K562 (cell line): ENCODE measurements around the gene SEC16A. TPM values are rescaled to one million over a fixed set of nuclear protein-coding genes. Genes with fewer than 3 reads are reported as not detected.
A peak's percentile ranks its signal among the peaks of the same experiment; 100 is the strongest.

Experiments
- ATAC-seq: fragments of 200-7000 bp; cut with Tn5 transposase; 3 replicates; pipeline ENCODE4 v1.9.1; 2020; ENCODE audit warnings: moderate library complexity
- BruUV-seq: library from RNA; stranded (reverse); fragments of 400-500 nt; replicated peaks from 2 replicates; lab custom pipeline; 2021; lab: Mats Ljungman, UMichigan
- CTCF ChIA-PET: fragments of 300-600 bp; formaldehyde crosslinking; extraction: SDS; loops from one replicate; lab custom pipeline; 2021; ENCODE audit warnings: low intra/inter-chr PET ratio; lab: Yijun Ruan, JAX
- POLR2A ChIA-PET: fragments of 300-600, 350-650 bp; sonication (Branson Sonifier 250); formaldehyde crosslinking; extraction: SDS; loops from one replicate; lab custom pipeline; 2021; ENCODE audit warnings: antibody characterized with exemption, inconsistent platforms; lab: Yijun Ruan, JAX
- DNase-seq, 4 experiments: peaks; one replicate each; pipeline versions ENCODE4 v3.0.0 to v3.0.0-alpha.2; 2011 to 2018; ENCODE audit warnings: low spot score in 3 of 4, mixed read lengths in 3 of 4; ENCODE audit errors: extremely low read depth in 1 of 4
- FAIRE-seq: peaks from 2 replicates; lab custom pipeline; 2011; peaks lifted over from hg19 to GRCh38; lab: Jason Lieb, UNC
- H2AFZ ChIP-seq: 2 replicates; pipeline ENCODE4 v1.6.0; 2011; ENCODE audit warnings: low read depth, low read length, control low read depth, inconsistent platforms
- H3K27ac ChIP-seq: fragments of 200-600 bp; 3 replicates; pipeline ENCODE4 v1.8.0; 2011; ENCODE audit warnings: low read depth, mild to moderate bottlenecking, control low read depth, inconsistent platforms, low read length, moderate library complexity, mixed read lengths; ENCODE audit errors: extremely low read depth
- H3K27me3 ChIP-seq, 2 experiments: fragments of 300-600 bp in 1 of 2; 2 replicates in 1 of 2; 3 replicates in 1 of 2; pipeline versions ENCODE4 v1.6.0 to v1.8.0; 2011; ENCODE audit warnings: inconsistent platforms in 2 of 2, low read length in 2 of 2, mild to moderate bottlenecking in 1 of 2, mixed read lengths in 1 of 2, moderate library complexity in 1 of 2; ENCODE audit not compliant: control insufficient read depth in 2 of 2, insufficient read depth in 2 of 2
- H3K36me3 ChIP-seq: fragments of 300-600 bp; 3 replicates; pipeline ENCODE4 v1.8.0; 2011; ENCODE audit warnings: mild to moderate bottlenecking, low read length, inconsistent platforms; ENCODE audit not compliant: control insufficient read depth, insufficient read depth
- H3K4me1 ChIP-seq, 2 experiments: fragments of 200-600 bp in 1 of 2; replicated peaks in 1 of 2; 2 replicates in 1 of 2; 3 replicates in 1 of 2; pipeline versions ENCODE4 v1.5.1 to v1.8.0; 2011; ENCODE audit warnings: inconsistent platforms in 2 of 2, low read length in 2 of 2, mild to moderate bottlenecking in 1 of 2, mixed read lengths in 1 of 2, moderate library complexity in 1 of 2; ENCODE audit not compliant: control insufficient read depth in 2 of 2, insufficient read depth in 2 of 2
- H3K4me2 ChIP-seq: 2 replicates; pipeline ENCODE4 v1.6.1; 2011; ENCODE audit warnings: low read length, control low read depth, inconsistent platforms, mixed read lengths; ENCODE audit not compliant: insufficient read depth
- H3K4me3 ChIP-seq: fragments of 200-600 bp; sonication (generic), shearing (Covaris generic); 2 replicates; pipeline ENCODE4 v1.5.1; 2016; ENCODE audit warnings: control low read depth, inconsistent platforms
- H3K79me2 ChIP-seq: fragments of 200-600 bp; 3 replicates; pipeline ENCODE4 v1.8.0; 2011; ENCODE audit warnings: low read length, inconsistent platforms; ENCODE audit not compliant: control insufficient read depth, insufficient read depth
- H3K9ac ChIP-seq, 2 experiments: 2 replicates each; pipeline versions ENCODE4 v1.6.0 to v1.6.1; 2011; ENCODE audit warnings: low read depth in 2 of 2, low read length in 2 of 2, control low read depth in 1 of 2, inconsistent platforms in 1 of 2, mild to moderate bottlenecking in 1 of 2, mixed read lengths in 1 of 2; ENCODE audit not compliant: insufficient read depth in 1 of 2
- H3K9me1 ChIP-seq: one replicate; pipeline ENCODE4 v1.6.0; 2011; ENCODE audit warnings: inconsistent platforms, mild to moderate bottlenecking, low read length, moderate library complexity; ENCODE audit not compliant: control insufficient read depth, insufficient read depth
- H3K9me3 ChIP-seq: replicated peaks from 2 replicates; pipeline ENCODE4 v1.5.1; 2011; ENCODE audit warnings: low read depth, low read length, inconsistent platforms; ENCODE audit not compliant: control insufficient read depth, insufficient read depth
- H4K20me1 ChIP-seq: replicated peaks from 2 replicates; pipeline ENCODE4 v1.6.1; 2011; ENCODE audit warnings: low read length, inconsistent platforms, mixed read lengths; ENCODE audit not compliant: control insufficient read depth, insufficient read depth
- CCAR2 ChIP-seq: fragments of 200-400 bp; formaldehyde crosslinking; IDR thresholded peaks from 2 replicates; pipeline ENCODE4 v1.6.1; 2017; ENCODE audit warnings: mild to moderate bottlenecking, low read depth, low read length
- MIER1 ChIP-seq: fragments of 450-650 bp; IDR thresholded peaks from 2 replicates; pipeline ENCODE4 v1.6.1; 2016; ENCODE audit warnings: antibody characterized with exemption, mild to moderate bottlenecking, low read depth
- POLR2G ChIP-seq: fragments of 200-400 bp; formaldehyde crosslinking; IDR thresholded peaks from 2 replicates; pipeline ENCODE4 v1.6.1; 2017; ENCODE audit warnings: low read depth, mild to moderate bottlenecking, antibody characterized with exemption, low read length, moderate library complexity
- RBFOX2 ChIP-seq: fragments of 200-400 bp; formaldehyde crosslinking; IDR thresholded peaks from 2 replicates; pipeline ENCODE4 v1.6.1; 2017; ENCODE audit warnings: low read depth, mild to moderate bottlenecking, low read length, moderate library complexity
- TSHZ1 ChIP-seq: fragments of 250-450 bp; sonication (Bioruptor Pico); IDR thresholded peaks from 2 replicates; pipeline ENCODE4 v1.4.0; 2020; ENCODE audit warnings: mild to moderate bottlenecking, moderate library complexity
- WGBS: fragments of 100-300 bp; shearing (Covaris generic); methylation state at CpG from one replicate; pipeline ENCODE4 v1.1.6; 2016; ENCODE audit warnings: low coverage, mixed read lengths; ENCODE audit not compliant: insufficient coverage; ENCODE audit errors: missing lambda C conversion rate; 5-methylcytosine and 5-hydroxymethylcytosine counted together
- in situ Hi-C: fragments of 300-500 bp; cut with MboI; formaldehyde crosslinking; loops from 4 replicates; pipeline ENCODE4 v1.15.0; 2018; ENCODE audit warnings: inconsistent platforms, mixed read lengths
- intact Hi-C: fragments of 100-400 bp; cut with micrococcal nuclease; formaldehyde crosslinking; loops from 2 replicates; pipeline ENCODE4 v1.14.2; 2022
- polyA plus RNA-seq, 8 experiments: library from polyadenylated mRNA; depleted of rRNA in 4 of 8; stranded (reverse) in 5 of 8; unstranded in 3 of 8; fragments of >200 nt; fragmentation: Nextera tagmentation in 2 of 8; fragmentation: Illumina TruSeq in 1 of 8; extraction: Ambion mirVana in 2 of 8; extraction: Trizol in 1 of 8; gene quantifications; 2 replicates each; pipeline versions ENCODE4 v1.2.1 to v1.2.3, GENCODE V29; 2011 to 2014; ENCODE audit warnings: inconsistent platforms in 1 of 8, missing spikeins in 1 of 8
- total RNA-seq, 7 experiments: library from RNA; depleted of rRNA in 6 of 7; stranded (reverse); fragments of >200 nt in 6 of 7; fragmentation: Illumina TruSeq in 2 of 7; extraction: Trizol in 2 of 7; gene quantifications; 2 replicates each; pipeline versions ENCODE4 v1.2.1 to v1.2.3, GENCODE V29; 2011 to 2021; ENCODE audit warnings: low replicate concordance in 1 of 7
- TF ChIP-seq, protein P1 (sequence below): sonication (generic); formaldehyde crosslinking; IDR thresholded peaks from 2 replicates; pipeline ENCODE4 v1.8.1; 2023; ENCODE audit warnings: mild to moderate bottlenecking, missing genetic modification reagents

The SEC16A gene
- total and polyA plus RNA-seq, 9 of the 15 experiments (the other 6 are each of a cell fraction or from before 2014, with no cell fraction given), result 8.3 to 62.8 (median 14.0) TPM

DNA sequence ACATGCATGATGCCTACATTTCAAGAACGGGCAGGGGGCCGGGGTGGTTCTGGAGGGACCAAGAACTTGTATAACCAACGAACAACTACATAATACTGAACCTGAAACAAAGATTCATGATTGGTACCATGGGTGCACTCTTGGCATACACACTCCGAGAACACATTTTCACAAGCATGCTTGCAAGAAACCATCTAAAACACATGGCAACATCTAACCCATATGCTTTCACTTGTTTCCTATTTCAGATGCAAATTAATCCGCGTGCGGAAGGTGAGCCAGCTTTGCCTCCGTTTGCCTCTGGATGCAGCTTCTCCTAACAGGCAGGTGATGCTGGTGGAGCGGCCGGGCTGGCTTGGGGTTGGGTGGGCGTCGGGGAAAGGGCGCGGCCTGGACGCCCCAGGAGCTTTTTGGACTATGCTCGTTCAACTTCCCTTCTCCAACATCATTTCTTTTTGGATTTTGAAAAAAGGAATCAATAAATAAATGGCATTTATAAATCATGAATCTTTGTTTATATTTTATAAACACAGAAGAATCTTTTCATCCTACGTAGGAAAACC lies 12.5 kb upstream of the SEC16A start:
- H3K9me1 ChIP-seq, result no peaks in the 10 kb centered on the region
- POLR2A ChIA-PET, result no interaction called here
- H3K9ac ChIP-seq, result no peak overlapping the region
- in situ Hi-C loops (no loop called here), intact Hi-C loops (no loop called here)
- CTCF ChIA-PET, result no interaction called here
- H3K4me3 ChIP-seq, result no peak overlapping the region
- H3K9me3 ChIP-seq, result no peaks in the 10 kb centered on the region
- BruUV-seq, result TSS peak; percentile 57
- H3K36me3 ChIP-seq, result peaks cover 45% of the 10 kb centered on the region; the same call in 1 of the 3 replicates
- TF ChIP-seq CCAR2 (no peak), RBFOX2 (0 out of 2 replicates have a peak, but pooled peaks have one; percentile 2)
- FAIRE-seq (no peak), DNase-seq (no peak), ATAC-seq (no peak)
- no peaks in the 10 kb centered on the region for H3K79me2 ChIP-seq
- peaks cover 0 to 36% of the 10 kb centered on the region in 2 experiments; a peak in 2 of 5 replicates for H3K4me1 ChIP-seq
- WGBS, result 78% methylated on average over 9 of the region's 17 CpGs
- peaks cover 2% of the 10 kb centered on the region; the same call in 1 of the 2 replicates for H4K20me1 ChIP-seq
- no peak overlapping the region for H3K27ac ChIP-seq
- peaks cover 0 to 5% of the 10 kb centered on the region in 2 experiments; a peak in 1 of 5 replicates for H3K27me3 ChIP-seq
- no peak overlapping the region for H3K4me2 ChIP-seq
- H2AFZ ChIP-seq, result no peak overlapping the region

GRCh38 chr9:136494531-136495215 lies 11.8 kb upstream of the SEC16A start:
- DNase-seq (no peak), FAIRE-seq (no peak), ATAC-seq (no peak)
- TF ChIP-seq, protein P1, sequence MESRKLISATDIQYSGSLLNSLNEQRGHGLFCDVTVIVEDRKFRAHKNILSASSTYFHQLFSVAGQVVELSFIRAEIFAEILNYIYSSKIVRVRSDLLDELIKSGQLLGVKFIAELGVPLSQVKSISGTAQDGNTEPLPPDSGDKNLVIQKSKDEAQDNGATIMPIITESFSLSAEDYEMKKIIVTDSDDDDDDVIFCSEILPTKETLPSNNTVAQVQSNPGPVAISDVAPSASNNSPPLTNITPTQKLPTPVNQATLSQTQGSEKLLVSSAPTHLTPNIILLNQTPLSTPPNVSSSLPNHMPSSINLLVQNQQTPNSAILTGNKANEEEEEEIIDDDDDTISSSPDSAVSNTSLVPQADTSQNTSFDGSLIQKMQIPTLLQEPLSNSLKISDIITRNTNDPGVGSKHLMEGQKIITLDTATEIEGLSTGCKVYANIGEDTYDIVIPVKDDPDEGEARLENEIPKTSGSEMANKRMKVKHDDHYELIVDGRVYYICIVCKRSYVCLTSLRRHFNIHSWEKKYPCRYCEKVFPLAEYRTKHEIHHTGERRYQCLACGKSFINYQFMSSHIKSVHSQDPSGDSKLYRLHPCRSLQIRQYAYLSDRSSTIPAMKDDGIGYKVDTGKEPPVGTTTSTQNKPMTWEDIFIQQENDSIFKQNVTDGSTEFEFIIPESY (CRISPR knock-in tag), result no peak
- TF ChIP-seq POLR2G, result peak; percentile 63
- no peak for TF ChIP-seq TSHZ1 (CRISPR knock-in tag)
- TF ChIP-seq MIER1, result no peak
- in situ Hi-C loops, result loop anchor here (5.0 kb wide), 1 partner anchor 133 kb away; no protein-coding TSS in a partner anchor
- 82% methylated on average over 28 of the region's 29 CpGs for WGBS
- Histone ChIP-seq H3K9me1 (no peaks in the 10 kb centered on the region), H3K27me3 (peaks cover 0 to 10% of the 10 kb centered on the region in 2 experiments; a peak in 2 of 5 replicates), H3K27ac (no peak overlapping the region), H3K4me2 (no peak overlapping the region), H3K4me1 (peaks cover 0 to 38% of the 10 kb centered on the region in 2 experiments; a peak in 2 of 5 replicates), H3K9me3 (no peaks in the 10 kb centered on the region), H3K79me2 (no peaks in the 10 kb centered on the region), H3K36me3 (peaks cover 39% of the 10 kb centered on the region; the same call in 1 of the 3 replicates), H4K20me1 (peaks cover 3% of the 10 kb centered on the region; the same call in 1 of the 2 replicates), H2AFZ (no peak overlapping the region), H3K9ac (no peak overlapping the region), H3K4me3 (no peak overlapping the region)
- BruUV-seq, result no TSS peak
- ChIA-PET POLR2A (no interaction called here), CTCF (no interaction called here)
- intact Hi-C loops, result no loop called here
